H1 (cell line): ENCODE results near the gene OBI1. TPM values are rescaled to one million over a fixed set of nuclear protein-coding genes. Genes with fewer than 3 reads are reported as not detected.

Experiments
- CTCF ChIA-PET: fragments of 300-600 bp; sonication (Branson Sonifier 250); formaldehyde crosslinking; loops from one replicate; lab custom pipeline; 2021; ENCODE audit not compliant: partially characterized antibody; lab: Charles Lee
- POLR2A ChIA-PET: fragments of 300-600 bp; sonication (Branson Sonifier 250); formaldehyde crosslinking; loops from one replicate; lab custom pipeline; 2021; ENCODE audit warnings: inconsistent platforms; ENCODE audit not compliant: partially characterized antibody; lab: Charles Lee
- DNase-seq, 2 experiments: peaks; one replicate each; pipeline versions ENCODE4 v3.0.0 to v3.0.0-alpha.2; 2010 to 2022; ENCODE audit warnings: low spot score in 2 of 2, low read depth in 1 of 2, mixed read lengths in 1 of 2
- FAIRE-seq: peaks from 2 replicates; lab custom pipeline; 2011; peaks lifted over from hg19 to GRCh38; lab: Jason Lieb, UNC
- H2AFZ ChIP-seq: 2 replicates; pipeline ENCODE4 v1.8.1; 2012; ENCODE audit warnings: low read length, inconsistent platforms
- H2AK5ac ChIP-seq: 2 replicates; pipeline ENCODE4 v1.6.1; 2013; ENCODE audit warnings: low read depth, low read length
- H2BK120ac ChIP-seq: replicated peaks from 2 replicates; pipeline ENCODE3; 2013; ENCODE audit warnings: low read depth, low read length, inconsistent platforms
- H2BK12ac ChIP-seq: 2 replicates; pipeline ENCODE4 v1.6.1; 2013; ENCODE audit warnings: low read depth, low read length
- H2BK15ac ChIP-seq: 2 replicates; pipeline ENCODE4 v1.6.1; 2013; ENCODE audit warnings: low read length
- H2BK20ac ChIP-seq: 2 replicates; pipeline ENCODE4 v1.6.1; 2013; ENCODE audit warnings: low read length
- H2BK5ac ChIP-seq: 2 replicates; pipeline ENCODE4 v1.6.1; 2013; ENCODE audit warnings: low read depth, low read length
- H3K14ac ChIP-seq: 2 replicates; pipeline ENCODE4 v1.6.1; 2013; ENCODE audit warnings: inconsistent platforms; ENCODE audit not compliant: insufficient read length
- H3K18ac ChIP-seq: 2 replicates; pipeline ENCODE4 v1.6.1; 2013; ENCODE audit warnings: low read length; ENCODE audit errors: extremely low read depth
- H3K23ac ChIP-seq: 2 replicates; pipeline ENCODE4 v1.6.1; 2013; ENCODE audit warnings: inconsistent platforms; ENCODE audit not compliant: insufficient read length
- H3K23me2 ChIP-seq: 2 replicates; pipeline ENCODE4 v1.6.1; 2013; ENCODE audit warnings: low read depth, low read length
- H3K27ac ChIP-seq: 2 replicates; pipeline ENCODE4 v1.6.1; 2011; ENCODE audit warnings: low read depth, low read length, inconsistent platforms
- H3K27me3 ChIP-seq, 4 experiments: replicated peaks in 1 of 4; 1 replicate in 1 of 4; 2 replicates in 3 of 4; pipeline versions ENCODE4 v1.6.1 to v1.8.1; 2011 to 2013; ENCODE audit warnings: low read length in 3 of 4, mild to moderate bottlenecking in 3 of 4, inconsistent platforms in 2 of 4, mixed read lengths in 2 of 4, moderate library complexity in 1 of 4; ENCODE audit not compliant: control insufficient read depth in 3 of 4, insufficient read depth in 3 of 4; ENCODE audit errors: extremely low read depth in 1 of 4
- H3K36me3 ChIP-seq, 4 experiments: 2 replicates each; pipeline versions ENCODE4 v1.6.1 to v1.8.1; 2011 to 2013; ENCODE audit warnings: mild to moderate bottlenecking in 4 of 4, low read length in 3 of 4, moderate library complexity in 2 of 4, control low read depth in 1 of 4, inconsistent platforms in 1 of 4; ENCODE audit not compliant: insufficient read depth in 4 of 4, control insufficient read depth in 2 of 4
- H3K4ac ChIP-seq: replicated peaks from 2 replicates; pipeline ENCODE3; 2013; ENCODE audit warnings: low read length, low read depth, mixed read lengths, inconsistent platforms; ENCODE audit not compliant: insufficient read length
- H3K4me1 ChIP-seq, 4 experiments: replicated peaks in 1 of 4; 1 replicate in 1 of 4; 2 replicates in 3 of 4; pipeline versions ENCODE4 v1.6.1 to v1.8.1; 2011 to 2013; ENCODE audit warnings: low read length in 3 of 4, inconsistent platforms in 2 of 4, mixed read lengths in 1 of 4; ENCODE audit not compliant: insufficient read depth in 4 of 4, control insufficient read depth in 3 of 4
- H3K4me2 ChIP-seq, 2 experiments: 2 replicates each; pipeline versions ENCODE4 v1.6.1 to v1.8.1; 2011 to 2013; ENCODE audit warnings: low read depth in 2 of 2, low read length in 2 of 2, control low read depth in 1 of 2, inconsistent platforms in 1 of 2, mild to moderate bottlenecking in 1 of 2; ENCODE audit not compliant: insufficient read depth in 1 of 2
- H3K4me3 ChIP-seq, 4 experiments: fragments of 200-600, 300-600 bp in 1 of 4; sonication (generic), shearing (Covaris generic), sonication (Bioruptor Twin) in 1 of 4; 2 replicates each; pipeline versions ENCODE4 v1.5.1 to v1.8.1; 2011 to 2016; ENCODE audit warnings: low read length in 4 of 4, low read depth in 3 of 4, control low read depth in 2 of 4, inconsistent platforms in 2 of 4, mild to moderate bottlenecking in 2 of 4, mixed read lengths in 1 of 4, moderate library complexity in 1 of 4; ENCODE audit not compliant: insufficient read depth in 2 of 4; ENCODE audit errors: extremely low read depth in 1 of 4
- H3K56ac ChIP-seq: replicated peaks from 2 replicates; pipeline ENCODE3; 2013; ENCODE audit warnings: low read depth, mild to moderate bottlenecking, mixed read lengths, low read length, inconsistent platforms; ENCODE audit not compliant: insufficient read length
- H3K79me1 ChIP-seq: 2 replicates; pipeline ENCODE4 v1.6.1; 2013; ENCODE audit warnings: low read depth, low read length, control low read depth
- H3K79me2 ChIP-seq, 2 experiments: 2 replicates each; pipeline versions ENCODE4 v1.6.1 to v1.8.1; 2012 to 2013; ENCODE audit warnings: low read length in 2 of 2, mild to moderate bottlenecking in 2 of 2, inconsistent platforms in 1 of 2; ENCODE audit not compliant: insufficient read depth in 2 of 2, control insufficient read depth in 1 of 2
- H3K9ac ChIP-seq, 4 experiments: replicated peaks in 1 of 4; 1 replicate in 1 of 4; 2 replicates in 3 of 4; pipeline versions ENCODE4 v1.6.1 to v1.8.1; 2011 to 2013; ENCODE audit warnings: low read depth in 3 of 4, low read length in 3 of 4, control low read depth in 2 of 4, mild to moderate bottlenecking in 2 of 4, moderate library complexity in 2 of 4, inconsistent platforms in 1 of 4; ENCODE audit errors: extremely low read depth in 1 of 4
- H3K9me3 ChIP-seq, 2 experiments: 2 replicates each; pipeline versions ENCODE4 v1.6.1 to v1.8.1; 2012 to 2013; ENCODE audit warnings: mild to moderate bottlenecking in 2 of 2, moderate library complexity in 2 of 2, control low read depth in 1 of 2, inconsistent platforms in 1 of 2, low read depth in 1 of 2, low read length in 1 of 2, mixed read lengths in 1 of 2; ENCODE audit not compliant: insufficient read depth in 2 of 2
- H4K20me1 ChIP-seq, 2 experiments: replicated peaks in 1 of 2; 2 replicates each; pipeline versions ENCODE3 to v1.8.1; 2011 to 2013; ENCODE audit warnings: inconsistent platforms in 2 of 2, low read length in 2 of 2, mild to moderate bottlenecking in 1 of 2; ENCODE audit not compliant: insufficient read depth in 2 of 2, control insufficient read depth in 1 of 2
- H4K5ac ChIP-seq: 2 replicates; pipeline ENCODE4 v1.6.1; 2013; ENCODE audit warnings: low read length, low read depth, mixed read lengths, inconsistent platforms; ENCODE audit not compliant: insufficient read length
- H4K8ac ChIP-seq: 2 replicates; pipeline ENCODE4 v1.8.0; 2013; ENCODE audit warnings: mild to moderate bottlenecking, moderate library complexity, low read length, inconsistent platforms; ENCODE audit not compliant: insufficient read depth; ENCODE audit errors: extremely low read depth
- H4K91ac ChIP-seq: replicated peaks from 2 replicates; pipeline ENCODE3; 2013; ENCODE audit warnings: low read length, mixed read lengths, inconsistent platforms; ENCODE audit not compliant: insufficient read length
- BACH1 ChIP-seq: IDR thresholded peaks from 2 replicates; pipeline ENCODE4 v1.6.1; 2012; ENCODE audit warnings: low read length, improper control_type of control experiment
- CREB1 ChIP-seq: IDR thresholded peaks from 2 replicates; pipeline ENCODE4 v1.6.1; 2012; ENCODE audit warnings: inconsistent platforms
- NRF1 ChIP-seq: IDR thresholded peaks from 2 replicates; pipeline ENCODE4 v1.6.1; 2011; ENCODE audit warnings: mild to moderate bottlenecking, low read depth, low read length, improper control_type of control experiment
- PHF8 ChIP-seq: fragments of 200-600 bp; sonication (generic); conservative IDR thresholded peaks from 2 replicates; pipeline ENCODE4 v1.7.1; 2012; ENCODE audit warnings: low read depth, mild to moderate bottlenecking, inconsistent platforms, low read length, moderate library complexity
- RAD21 ChIP-seq, 2 experiments: IDR thresholded peaks in 1 of 2; conservative IDR thresholded peaks in 1 of 2; 2 replicates each; pipeline ENCODE4 v1.6.1; 2011; ENCODE audit warnings: low read depth in 2 of 2, low read length in 2 of 2, improper control_type of control experiment in 1 of 2, inconsistent platforms in 1 of 2, mild to moderate bottlenecking in 1 of 2, moderate library complexity in 1 of 2
- RBBP5 ChIP-seq: IDR thresholded peaks from 2 replicates; pipeline ENCODE4 v1.7.1; 2012; ENCODE audit warnings: low read depth, mild to moderate bottlenecking, inconsistent platforms, low read length, moderate library complexity, borderline replicate concordance
- SP4 ChIP-seq: IDR thresholded peaks from 2 replicates; pipeline ENCODE4 v1.6.1; 2012; ENCODE audit warnings: low read length, inconsistent platforms
- TBP ChIP-seq: IDR thresholded peaks from 2 replicates; pipeline ENCODE4 v1.6.1; 2011; ENCODE audit warnings: low read depth, low read length, improper control_type of control experiment
- TCF12 ChIP-seq: IDR thresholded peaks from 2 replicates; pipeline ENCODE4 v1.6.1; 2011; ENCODE audit warnings: low read depth, mild to moderate bottlenecking, low read length
- ZNF274 ChIP-seq: IDR thresholded peaks from 2 replicates; pipeline ENCODE4 v1.7.0; 2012; ENCODE audit warnings: low read length, borderline replicate concordance; ENCODE audit errors: extremely low read depth
- WGBS, 2 experiments: shearing (Covaris generic) in 1 of 2; methylation state at CpG; one replicate each; pipeline versions ENCODE4 v1.1.6 to v1.1.7; 2013 to 2015; ENCODE audit warnings: low lambda C conversion rate in 2 of 2, mixed read lengths in 2 of 2, inconsistent platforms in 1 of 2, low coverage in 1 of 2, missing lambda C conversion rate in 1 of 2; ENCODE audit not compliant: insufficient replicate concordance in 2 of 2, insufficient coverage in 1 of 2, insufficient read length in 1 of 2; ENCODE audit errors: extremely low coverage in 1 of 2, missing lambda C conversion rate in 1 of 2; 5-methylcytosine and 5-hydroxymethylcytosine counted together
- polyA plus RNA-seq, 7 experiments: library from polyadenylated mRNA; depleted of rRNA in 3 of 7; stranded (reverse) in 5 of 7; unstranded in 2 of 7; fragments of >200 nt in 5 of 7; fragments of 200-250 nt in 2 of 7; gene quantifications; 1 replicate in 5 of 7; 2 replicates in 1 of 7; 4 replicates in 1 of 7; pipeline versions ENCODE4 v1.2.1 to v1.2.3, GENCODE V29; 2011 to 2013; ENCODE audit warnings: missing spikeins in 2 of 7, mixed read lengths in 2 of 7
- total RNA-seq: library from RNA; stranded (reverse); fragmentation: NEBNext Ultra II Directional; extraction: Animal tissue kit (Norgen Biotek cat#: 25700); gene quantifications from 2 replicates; pipeline ENCODE4 v1.2.1, GENCODE V29; 2021
- TF ChIP-seq, protein P1 (sequence below): IDR thresholded peaks from 2 replicates; pipeline ENCODE4 v1.6.1; 2011; ENCODE audit warnings: low read depth, mild to moderate bottlenecking, low read length; ENCODE audit not compliant: insufficient read depth
- TF ChIP-seq, protein P2 (sequence below): IDR thresholded peaks from 2 replicates; pipeline ENCODE4 v1.6.1; 2011; ENCODE audit warnings: low read length, improper control_type of control experiment

OBI1 gene
- total and polyA plus RNA-seq, 2 of the 8 experiments (the other 6 are each of a cell fraction or from before 2014, with no cell fraction given), result 7.1 to 14.3 TPM

GRCh38 chr13:78660495-78660857 is 1.5 kb upstream of the OBI1 start:
- Histone ChIP-seq H2BK5ac (no peak overlapping the region), H3K14ac (no peak overlapping the region), H4K91ac (no peak overlapping the region), H3K4me1 (peaks cover 1 to 16% (median 5%) of the 10 kb centered on the region in 4 experiments; a peak in 5 of 7 replicates), H3K4me2 (peak overlapping the region; percentile 79 to 97; a peak in 3 of 4 replicates), H3K4me3 (peak overlapping the region in 3 of 4 experiments; percentile 71 to 87 (median 81); a peak in 4 of 8 replicates), H2BK15ac (peak overlapping the region; percentile 16; the same call in 1 of the 2 replicates), H2AFZ (0 out of 2 replicates have a peak overlapping the region, but pooled peaks have one; percentile 15), H3K23me2 (peaks cover 2% of the 10 kb centered on the region; the same call in 1 of the 2 replicates), H3K56ac (no peak overlapping the region), H2AK5ac (no peak overlapping the region), H3K4ac (no peak overlapping the region), H3K9ac (no peak overlapping the region), H4K20me1 (peaks cover 0 to 3% of the 10 kb centered on the region in 2 experiments), H3K27me3 (peaks cover 0 to 12% (median 5%) of the 10 kb centered on the region in 4 experiments; a peak in 4 of 7 replicates), H4K8ac (no peak overlapping the region), H2BK20ac (peak overlapping the region; percentile 94), H3K23ac (no peak overlapping the region), H4K5ac (no peak overlapping the region), H3K79me2 (peaks cover 0 to 23% of the 10 kb centered on the region in 2 experiments; a peak in 3 of 4 replicates), H3K18ac (peak overlapping the region; percentile 63; the same call in 1 of the 2 replicates), H3K36me3 (peaks cover 0 to 3% (median 0%) of the 10 kb centered on the region in 4 experiments; a peak in 1 of 8 replicates), H3K79me1 (no peaks in the 10 kb centered on the region), H3K9me3 (no peaks in the 10 kb centered on the region; a peak in 1 of 4 replicates), H3K27ac (no peak overlapping the region), H2BK12ac (peak overlapping the region; percentile 80; the same call in 1 of the 2 replicates), H2BK120ac (peak overlapping the region; percentile 66)
- DNase-seq (no peak), FAIRE-seq (no peak)
- ChIA-PET CTCF (interaction anchor here (0.9 to 1.4 kb wide), 4 partner anchors 20 to 154 kb away, joined by 3 read pairs; no protein-coding TSS in a partner anchor), POLR2A (interaction anchor here (0.9 kb wide), 1 partner anchor 14 kb away, joined by 3 read pairs; no protein-coding TSS in a partner anchor)
- 82% methylated on average over 4 of the region's 4 CpGs; no CpG with 5 or more reads in 1 of the 2 experiments for whole genome bisulfite sequencing, 2 experiments
- TF ChIP-seq, protein P1, sequence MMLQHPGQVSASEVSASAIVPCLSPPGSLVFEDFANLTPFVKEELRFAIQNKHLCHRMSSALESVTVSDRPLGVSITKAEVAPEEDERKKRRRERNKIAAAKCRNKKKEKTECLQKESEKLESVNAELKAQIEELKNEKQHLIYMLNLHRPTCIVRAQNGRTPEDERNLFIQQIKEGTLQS, result no peak
- no peak for TF ChIP-seq BACH1
- no peak for TF ChIP-seq TCF12
- TF ChIP-seq RBBP5, result no peak
- TF ChIP-seq, protein P2, sequence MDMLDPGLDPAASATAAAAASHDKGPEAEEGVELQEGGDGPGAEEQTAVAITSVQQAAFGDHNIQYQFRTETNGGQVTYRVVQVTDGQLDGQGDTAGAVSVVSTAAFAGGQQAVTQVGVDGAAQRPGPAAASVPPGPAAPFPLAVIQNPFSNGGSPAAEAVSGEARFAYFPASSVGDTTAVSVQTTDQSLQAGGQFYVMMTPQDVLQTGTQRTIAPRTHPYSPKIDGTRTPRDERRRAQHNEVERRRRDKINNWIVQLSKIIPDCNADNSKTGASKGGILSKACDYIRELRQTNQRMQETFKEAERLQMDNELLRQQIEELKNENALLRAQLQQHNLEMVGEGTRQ, result no peak
- no peak for TF ChIP-seq RAD21 (IDR thresholded peaks at IDR 0.05 in 1 of 2, conservative IDR thresholded peaks at IDR 0.05 in 1 of 2; ENCODE audit: low read depth in 2 of 2, low read length in 2 of 2)
- TF ChIP-seq TBP, result no peak
- TF ChIP-seq SP4, result no peak
- no peak for TF ChIP-seq CREB1
- TF ChIP-seq ZNF274, result no peak
- no peak for TF ChIP-seq PHF8
- TF ChIP-seq NRF1, result no peak
